Measurements from ENCODE around the gene CRTAC1. TPM values are rescaled to one million over a fixed set of nuclear protein-coding genes. Genes with fewer than 3 reads are reported as not detected.

CRTAC1 gene
- total and polyA plus RNA-seq, 4 donors: 12.1 to 74.9 (median 50.3) TPM

DNA sequence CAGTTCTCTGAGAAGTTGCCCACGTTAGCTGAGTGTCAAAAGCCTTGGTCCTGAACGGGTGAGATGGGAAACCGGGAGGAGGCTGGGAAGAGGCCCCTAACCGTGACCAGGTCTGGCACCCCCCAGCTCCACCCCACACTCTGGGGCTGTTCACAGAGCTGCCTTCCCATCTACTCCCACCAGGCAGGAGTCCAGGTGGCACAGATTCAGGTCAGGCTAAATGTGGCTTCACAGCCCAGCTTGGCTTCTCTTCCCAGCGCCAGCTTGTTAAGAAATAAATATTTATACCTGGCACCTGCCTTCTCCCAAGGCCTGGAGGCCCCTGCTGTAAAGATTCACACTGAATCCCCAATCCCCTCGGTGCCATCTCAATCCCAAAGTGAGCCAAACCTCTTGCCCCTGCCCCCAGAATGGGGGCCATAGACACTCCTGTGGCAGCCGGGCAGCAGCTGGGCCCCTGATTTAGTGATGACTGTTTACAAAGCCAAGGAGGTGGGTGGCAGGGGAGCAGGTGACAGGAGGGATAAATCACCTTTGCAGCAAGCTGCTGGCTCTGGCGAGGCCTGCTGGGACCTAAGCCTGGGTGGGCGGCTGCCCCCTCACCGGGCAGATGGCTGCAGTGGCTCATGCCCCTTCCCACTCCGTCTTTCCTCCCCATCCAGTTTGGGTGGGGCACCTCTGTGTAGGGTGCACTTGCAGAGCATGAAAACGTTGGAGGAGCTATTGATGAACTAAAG is 108.2 kb downstream of the CRTAC1 start:
- H3K27ac ChIP-seq (ENCODE audit: low read depth, low read length): no peak overlapping the region
- no peaks in the 10 kb centered on the region for H3K36me3 ChIP-seq (ENCODE audit: control insufficient read depth, insufficient read depth, low read length)
- no peaks in the 10 kb centered on the region for H3K9me3 ChIP-seq (ENCODE audit: control insufficient read depth, insufficient read depth, low read length)
- no peak overlapping the region for H3K4me3 ChIP-seq (ENCODE audit: low read depth, low read length)
- peaks cover 24% of the 10 kb centered on the region for H3K4me1 ChIP-seq (ENCODE audit: control insufficient read depth, insufficient read depth, low read length)
- 36% methylated on average over 7 of the region's 12 CpGs for WGBS (ENCODE audit: insufficient coverage)
- H3K27me3 ChIP-seq (ENCODE audit: control insufficient read depth, insufficient read depth, low read length): no peaks in the 10 kb centered on the region
- DNase-seq (ENCODE audit: low read depth in 4 of 6, low spot score in 6 of 6): peak in 2 of 6 donors; percentile 35 to 93

DNA sequence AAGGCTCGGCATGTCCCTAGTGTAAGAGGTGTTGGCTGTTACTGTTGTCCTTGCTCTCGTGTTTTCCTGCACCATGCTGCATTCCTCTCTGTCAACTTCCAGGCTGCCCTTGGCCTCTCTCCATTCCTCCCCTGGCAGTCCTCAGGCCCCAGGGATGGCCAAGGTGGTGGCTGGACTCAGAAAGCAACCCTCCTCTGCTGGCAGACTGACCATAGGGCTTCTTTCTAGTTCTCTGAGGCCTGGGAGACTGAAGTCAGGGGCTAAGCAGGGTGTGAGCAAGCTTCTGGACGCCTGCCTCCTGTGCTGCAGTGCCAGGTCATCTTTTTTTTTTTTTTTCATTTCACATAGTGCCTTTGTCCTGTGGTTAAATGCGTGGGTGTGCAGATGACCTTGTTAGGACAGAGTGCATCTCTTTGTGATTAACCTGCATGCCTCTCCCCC is 108.8 kb downstream of the CRTAC1 start:
- H3K9me3 ChIP-seq (ENCODE audit: control insufficient read depth, insufficient read depth, low read length): no peaks in the 10 kb centered on the region
- peaks cover 29% of the 10 kb centered on the region for H3K4me1 ChIP-seq (ENCODE audit: control insufficient read depth, insufficient read depth, low read length)
- H3K36me3 ChIP-seq (ENCODE audit: control insufficient read depth, insufficient read depth, low read length): no peaks in the 10 kb centered on the region
- no peak overlapping the region for H3K4me3 ChIP-seq (ENCODE audit: low read depth, low read length)
- WGBS (ENCODE audit: insufficient coverage): 58% methylated on average over 2 of the region's 4 CpGs
- no peak overlapping the region for H3K27ac ChIP-seq (ENCODE audit: low read depth, low read length)
- peak in 1 of 6 donors; percentile 38 for DNase-seq (ENCODE audit: low read depth in 4 of 6, low spot score in 6 of 6)
- no peaks in the 10 kb centered on the region for H3K27me3 ChIP-seq (ENCODE audit: control insufficient read depth, insufficient read depth, low read length)

DNA sequence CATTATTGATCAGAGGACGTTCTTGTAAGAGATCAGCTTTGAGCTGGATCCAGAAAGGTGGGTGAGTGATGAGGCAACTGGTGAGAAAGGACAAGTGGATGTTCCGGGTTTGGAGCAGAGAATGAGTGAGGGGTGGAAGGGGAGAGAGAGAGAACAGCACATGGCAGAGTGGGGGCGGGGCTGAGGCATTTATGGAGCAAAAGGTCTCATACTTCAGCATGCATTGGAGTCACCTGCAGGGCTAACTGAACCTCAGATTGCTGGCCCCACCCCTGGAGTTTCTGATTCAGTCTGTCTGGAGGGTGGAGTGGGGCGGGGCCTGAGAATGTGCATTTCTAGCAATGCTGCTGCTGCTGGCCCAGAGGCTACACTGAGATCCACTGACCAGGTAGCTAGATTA is 109.6 kb downstream of the CRTAC1 start:
- H3K27me3 ChIP-seq (ENCODE audit: control insufficient read depth, insufficient read depth, low read length): no peaks in the 10 kb centered on the region

DNA sequence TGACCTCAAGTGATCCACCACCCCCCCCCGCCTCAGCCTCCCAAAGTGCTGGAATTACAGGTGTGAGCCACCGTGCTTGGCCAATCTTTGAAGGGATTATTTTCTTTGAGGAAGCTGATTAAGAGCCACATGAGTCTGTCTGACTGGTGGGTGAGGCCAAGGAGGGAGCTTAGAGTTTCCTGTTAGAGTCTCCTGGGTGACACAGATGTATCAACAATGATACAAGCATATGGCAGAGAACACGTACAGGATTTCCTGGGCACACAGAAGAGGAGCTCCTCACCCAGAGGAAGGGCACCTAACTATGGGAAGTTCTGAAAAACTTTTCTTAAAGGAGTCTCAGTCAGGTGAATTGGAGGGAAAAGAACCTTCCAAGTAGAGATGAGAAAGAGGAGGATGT is 111.4 kb downstream of the CRTAC1 start:
- Histone ChIP-seq H3K9me3 (ENCODE audit: control insufficient read depth, insufficient read depth, low read length) (no peaks in the 10 kb centered on the region), H3K4me3 (ENCODE audit: low read depth, low read length) (no peak overlapping the region), H3K36me3 (ENCODE audit: control insufficient read depth, insufficient read depth, low read length) (peaks cover 3% of the 10 kb centered on the region), H3K27ac (ENCODE audit: low read depth, low read length) (no peak overlapping the region), H3K27me3 (ENCODE audit: control insufficient read depth, insufficient read depth, low read length) (no peaks in the 10 kb centered on the region), H3K4me1 (ENCODE audit: control insufficient read depth, insufficient read depth, low read length) (peaks cover 55% of the 10 kb centered on the region)
- DNase-seq (ENCODE audit: low read depth in 4 of 6, low spot score in 6 of 6): no peak
- WGBS (ENCODE audit: insufficient coverage): 80% methylated on average over 1 of the region's 3 CpGs

More for the DNA sequence above, 109.6 kb downstream of the CRTAC1 start:
- no peak for DNase-seq (ENCODE audit: low read depth in 4 of 6, low spot score in 6 of 6)
- Histone ChIP-seq H3K9me3 (ENCODE audit: control insufficient read depth, insufficient read depth, low read length) (no peaks in the 10 kb centered on the region), H3K4me3 (ENCODE audit: low read depth, low read length) (no peak overlapping the region), H3K36me3 (ENCODE audit: control insufficient read depth, insufficient read depth, low read length) (no peaks in the 10 kb centered on the region), H3K27ac (ENCODE audit: low read depth, low read length) (no peak overlapping the region), H3K4me1 (ENCODE audit: control insufficient read depth, insufficient read depth, low read length) (peaks cover 36% of the 10 kb centered on the region)
- 70% methylated on average over 4 of the region's 4 CpGs for WGBS (ENCODE audit: insufficient coverage)

DNA sequence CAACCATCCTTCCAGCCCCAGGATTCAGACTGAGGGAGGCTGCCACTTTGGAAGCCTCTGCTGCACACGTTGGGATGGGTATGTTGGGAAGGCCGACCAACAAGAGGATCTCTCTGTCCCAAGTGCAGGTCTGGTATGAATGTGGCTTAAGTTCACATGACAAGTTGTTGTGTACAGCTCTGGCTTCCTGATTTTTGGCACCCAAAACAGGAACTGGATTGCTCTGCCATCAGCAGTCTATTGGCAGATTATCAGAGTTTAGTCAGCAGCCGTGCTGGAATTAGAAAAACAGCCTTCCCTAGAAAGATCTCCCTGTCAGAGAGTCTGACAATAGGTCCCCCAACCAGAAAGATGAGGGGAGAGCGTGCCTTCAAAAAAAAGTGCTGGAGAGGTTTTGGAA is 113.8 kb downstream of the CRTAC1 start:
- peaks cover 8% of the 10 kb centered on the region for H3K36me3 ChIP-seq (ENCODE audit: control insufficient read depth, insufficient read depth, low read length)
- 37% methylated on average over 2 of the region's 4 CpGs for WGBS (ENCODE audit: insufficient coverage)
- H3K27me3 ChIP-seq (ENCODE audit: control insufficient read depth, insufficient read depth, low read length): no peaks in the 10 kb centered on the region
- H3K9me3 ChIP-seq (ENCODE audit: control insufficient read depth, insufficient read depth, low read length): no peaks in the 10 kb centered on the region
- H3K4me3 ChIP-seq (ENCODE audit: low read depth, low read length): no peak overlapping the region
- peaks cover 56% of the 10 kb centered on the region for H3K4me1 ChIP-seq (ENCODE audit: control insufficient read depth, insufficient read depth, low read length)
- DNase-seq (ENCODE audit: low read depth in 4 of 6, low spot score in 6 of 6): peak in 2 of 6 donors; percentile 64 to 71
- no peak overlapping the region for H3K27ac ChIP-seq (ENCODE audit: low read depth, low read length)

DNA sequence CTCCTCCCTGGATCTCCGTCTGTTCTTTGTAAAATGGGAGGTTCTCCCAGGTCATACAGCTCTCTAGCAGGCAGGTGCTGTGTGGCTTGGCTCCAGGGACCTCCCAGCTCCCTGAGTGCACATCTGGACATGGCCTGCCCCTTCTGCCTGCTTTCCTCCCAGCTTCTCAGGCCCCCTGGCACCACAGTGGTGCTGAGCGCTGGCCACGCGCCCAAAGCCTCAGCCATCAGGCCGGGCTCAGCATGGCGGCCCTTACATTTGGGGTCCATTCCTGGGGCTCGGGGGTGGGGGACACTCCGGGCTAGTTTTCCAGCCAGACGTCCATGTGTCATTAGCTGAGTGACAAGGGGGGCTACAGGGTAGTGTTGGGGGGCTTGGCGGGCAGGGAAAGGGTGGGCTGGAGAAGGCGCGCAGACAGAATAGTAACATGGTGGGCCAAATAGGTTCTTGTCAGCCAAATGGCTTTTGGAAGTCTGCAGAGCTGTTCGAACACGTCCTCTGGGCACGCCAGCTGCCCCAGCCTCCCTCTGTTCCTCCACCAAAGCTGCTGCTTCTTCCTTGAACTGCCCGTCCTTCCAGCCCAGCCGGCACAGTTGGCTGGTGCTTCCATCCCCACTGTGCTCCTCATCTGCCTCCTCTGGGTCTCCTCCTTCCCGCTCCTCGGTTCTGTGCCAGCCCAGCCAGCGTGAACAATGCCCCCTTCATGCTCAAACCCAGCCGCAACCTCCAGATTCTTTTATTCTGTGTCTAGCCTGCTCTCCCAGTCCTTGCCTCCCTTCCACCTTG is 114.9 kb downstream of the CRTAC1 start:
- H3K36me3 ChIP-seq (ENCODE audit: control insufficient read depth, insufficient read depth, low read length): peaks cover 8% of the 10 kb centered on the region
- H3K9me3 ChIP-seq (ENCODE audit: control insufficient read depth, insufficient read depth, low read length): no peaks in the 10 kb centered on the region
- DNase-seq (ENCODE audit: low read depth in 4 of 6, low spot score in 6 of 6): peak in 2 of 6 donors; percentile 84 to 90
- H3K27ac ChIP-seq (ENCODE audit: low read depth, low read length): no peak overlapping the region
- H3K27me3 ChIP-seq (ENCODE audit: control insufficient read depth, insufficient read depth, low read length): no peaks in the 10 kb centered on the region
- peaks cover 61% of the 10 kb centered on the region for H3K4me1 ChIP-seq (ENCODE audit: control insufficient read depth, insufficient read depth, low read length)
- WGBS (ENCODE audit: insufficient coverage): 36% methylated on average over 20 of the region's 21 CpGs
- no peak overlapping the region for H3K4me3 ChIP-seq (ENCODE audit: low read depth, low read length)

DNA sequence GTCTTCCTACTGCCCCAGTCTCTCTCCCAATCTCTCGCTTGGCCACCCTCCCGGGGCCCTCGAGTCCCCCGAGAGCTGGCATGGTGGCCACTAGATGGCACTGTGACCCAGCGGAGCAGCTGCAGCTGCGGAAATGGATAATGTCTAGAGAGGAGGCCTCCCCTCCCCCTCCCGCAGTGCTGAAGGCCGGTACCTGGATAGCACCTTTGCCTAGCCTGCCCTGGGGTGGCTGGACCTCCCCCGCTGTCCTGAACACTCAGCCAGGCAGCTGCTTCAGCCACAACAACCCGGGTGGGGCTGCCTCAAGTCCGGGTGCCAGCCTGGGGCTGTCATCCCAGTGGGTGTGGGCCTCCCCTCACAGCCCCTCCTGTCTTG is 115.6 kb downstream of the CRTAC1 start:
- peaks cover 63% of the 10 kb centered on the region for H3K4me1 ChIP-seq (ENCODE audit: control insufficient read depth, insufficient read depth, low read length)
- H3K36me3 ChIP-seq (ENCODE audit: control insufficient read depth, insufficient read depth, low read length): peaks cover 8% of the 10 kb centered on the region
- no peaks in the 10 kb centered on the region for H3K9me3 ChIP-seq (ENCODE audit: control insufficient read depth, insufficient read depth, low read length)
- H3K4me3 ChIP-seq (ENCODE audit: low read depth, low read length): no peak overlapping the region
- no peaks in the 10 kb centered on the region for H3K27me3 ChIP-seq (ENCODE audit: control insufficient read depth, insufficient read depth, low read length)
- 4% methylated on average over 5 of the region's 11 CpGs for WGBS (ENCODE audit: insufficient coverage)
- no peak overlapping the region for H3K27ac ChIP-seq (ENCODE audit: low read depth, low read length)
- DNase-seq (ENCODE audit: low read depth in 4 of 6, low spot score in 6 of 6): peak in 3 of 6 donors; percentile 56 to 91 (median 87)

DNA sequence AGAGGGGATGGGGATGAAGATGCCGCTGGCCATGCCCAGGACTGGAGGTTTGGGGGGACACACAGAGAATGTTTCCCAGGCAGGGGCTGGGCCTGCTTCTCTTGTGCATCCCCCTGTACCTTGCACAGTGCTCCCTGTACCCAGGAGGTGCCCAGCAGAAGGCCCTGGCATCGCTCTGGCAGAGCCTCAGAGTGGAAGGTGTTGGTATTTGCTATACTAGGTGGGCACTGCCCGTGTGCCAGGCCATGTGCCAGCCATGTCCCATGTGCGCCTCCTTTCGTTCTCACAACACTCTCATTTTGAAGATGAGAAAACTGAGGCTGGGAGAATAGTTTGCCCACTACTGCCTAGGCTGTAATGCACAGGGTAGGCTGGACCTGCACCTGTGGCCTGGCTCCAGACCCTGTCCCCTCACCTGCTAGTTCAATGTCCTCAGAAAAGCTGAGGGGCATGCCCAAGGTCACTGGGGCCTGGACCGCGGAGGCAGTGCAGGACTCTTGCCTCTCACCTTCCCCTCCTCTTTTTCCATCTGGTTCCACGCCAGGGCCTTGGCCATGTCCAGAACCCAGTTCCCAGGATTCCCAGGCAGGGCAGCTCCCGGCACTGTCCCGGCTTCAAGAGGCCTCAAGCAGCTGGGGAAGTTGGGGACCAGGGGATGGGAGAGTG is 116.1 kb downstream of the CRTAC1 start:
- WGBS (ENCODE audit: insufficient coverage): 57% methylated on average over 9 of the region's 10 CpGs
- H3K9me3 ChIP-seq (ENCODE audit: control insufficient read depth, insufficient read depth, low read length): no peaks in the 10 kb centered on the region
- no peak overlapping the region for H3K27ac ChIP-seq (ENCODE audit: low read depth, low read length)
- H3K4me1 ChIP-seq (ENCODE audit: control insufficient read depth, insufficient read depth, low read length): peaks cover 63% of the 10 kb centered on the region
- H3K27me3 ChIP-seq (ENCODE audit: control insufficient read depth, insufficient read depth, low read length): no peaks in the 10 kb centered on the region
- no peak for DNase-seq (ENCODE audit: low read depth in 4 of 6, low spot score in 6 of 6)
- peaks cover 8% of the 10 kb centered on the region for H3K36me3 ChIP-seq (ENCODE audit: control insufficient read depth, insufficient read depth, low read length)
- H3K4me3 ChIP-seq (ENCODE audit: low read depth, low read length): no peak overlapping the region

DNA sequence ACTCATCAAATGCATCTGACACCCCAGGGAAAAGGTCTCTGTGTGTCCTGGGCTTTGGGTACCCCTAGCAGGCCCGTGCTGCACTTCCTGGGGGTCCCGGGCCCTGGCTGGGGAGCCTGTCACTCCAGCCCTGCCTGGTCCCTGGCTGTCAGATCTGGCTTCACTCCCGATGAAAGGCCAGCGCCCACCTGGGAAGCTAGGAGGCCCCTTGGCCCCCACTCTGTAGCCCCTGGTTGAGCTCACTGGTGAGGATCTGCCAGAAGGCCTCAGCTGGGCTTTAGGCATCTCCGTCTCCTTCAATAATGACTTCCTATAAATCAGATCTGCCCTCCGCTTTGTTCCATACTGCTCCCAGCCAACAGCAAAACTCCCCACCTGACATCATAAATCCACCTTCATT is 116.8 kb downstream of the CRTAC1 start:
- peaks cover 8% of the 10 kb centered on the region for H3K36me3 ChIP-seq (ENCODE audit: control insufficient read depth, insufficient read depth, low read length)
- H3K27me3 ChIP-seq (ENCODE audit: control insufficient read depth, insufficient read depth, low read length): no peaks in the 10 kb centered on the region
- peak in 1 of 6 donors; percentile 59 for DNase-seq (ENCODE audit: low read depth in 4 of 6, low spot score in 6 of 6)
- 67% methylated on average over 6 of the region's 6 CpGs for WGBS (ENCODE audit: insufficient coverage)
- no peak overlapping the region for H3K27ac ChIP-seq (ENCODE audit: low read depth, low read length)
- H3K4me3 ChIP-seq (ENCODE audit: low read depth, low read length): no peak overlapping the region
- peaks cover 63% of the 10 kb centered on the region for H3K4me1 ChIP-seq (ENCODE audit: control insufficient read depth, insufficient read depth, low read length)
- H3K9me3 ChIP-seq (ENCODE audit: control insufficient read depth, insufficient read depth, low read length): no peaks in the 10 kb centered on the region
